HG02642 (cell line): Measurements from ENCODE around the gene IPO4.
"Not testable (repeated sequence)": the region's sequence is repeated elsewhere in the genome, so short reads cannot be mapped to it uniquely, and the experiment has no call there.

Experiments used
- ATAC-seq: cut with Tn5 transposase; IDR thresholded peaks from one replicate; pipeline ENCODE4 v1.9.1; 2021; ENCODE audit warnings: mild to moderate bottlenecking; ENCODE audit not compliant: unreplicated experiment, poor library complexity

Gene IPO4

GRCh38 chr14:24188251-24189058 is at the start of gene IPO4:
Gene IPO4 (minus strand): TSS chr14:24188816. CDS start chr14:24188787, 29 bp downstream.
- ATAC-seq = peak; percentile 89

- ATAC-seq = no peak
These were observed 49.5 kb upstream of the IPO4 start for GRCh38 chr14:24238123-24238522.

- ATAC-seq = no peak
These were observed 48.9 kb upstream of the IPO4 start for GRCh38 chr14:24237463-24237955.

GRCh38 chr14:24236689-24237462 is 48.3 kb upstream of the IPO4 start:
- ATAC-seq = no peak

- ATAC-seq = no peak
These were observed 47.4 kb upstream of the IPO4 start for GRCh38 chr14:24235804-24236688.

GRCh38 chr14:24234095-24235005 is 45.7 kb upstream of the IPO4 start:
- no peak for ATAC-seq

GRCh38 chr14:24233538-24233866 is 44.9 kb upstream of the IPO4 start:
- ATAC-seq = no peak

GRCh38 chr14:24232645-24233537 is 44.3 kb upstream of the IPO4 start, which contains the start of gene GMPR2:
Gene GMPR2 (plus strand): TSS chr14:24232929. CDS start chr14:24233254, 325 bp downstream.
- peak; percentile 60 for ATAC-seq

- ATAC-seq = peak; percentile 80
These were observed 43.6 kb upstream of the IPO4 start, which contains the start of gene NEDD8 for GRCh38 chr14:24232121-24232644. Gene NEDD8 (minus strand): TSS chr14:24232367. CDS start chr14:24232267, 100 bp downstream.

- peak; percentile 18 for ATAC-seq
These were observed 42.9 kb upstream of the IPO4 start for GRCh38 chr14:24231263-24232120.

- ATAC-seq = no peak
These were observed 40.3 kb upstream of the IPO4 start for GRCh38 chr14:24228902-24229301.

- ATAC-seq = no peak
These were observed 37.9 kb upstream of the IPO4 start for GRCh38 chr14:24226473-24226872.

GRCh38 chr14:24224618-24225071 is 36.0 kb upstream of the IPO4 start:
- no peak for ATAC-seq

- not testable (repeated sequence) for ATAC-seq
These were observed 34.4 kb upstream of the IPO4 start for GRCh38 chr14:24222987-24223386.

- ATAC-seq = no peak
These were observed 30.9 kb upstream of the IPO4 start for GRCh38 chr14:24219521-24219920.

GRCh38 chr14:24219080-24219479 is 30.5 kb upstream of the IPO4 start:
- ATAC-seq = no peak

- not testable (repeated sequence) for ATAC-seq
These were observed 28.3 kb upstream of the IPO4 start for GRCh38 chr14:24216876-24217275.
